Cardiac fibroblast (primary cell): ENCODE measurements around the gene LPP.

Experiments used
- DNase-seq, 2 donors: peaks; one replicate each; pipeline versions ENCODE4 v3.0.0 to v3.0.0-alpha.2; 2010; ENCODE audit warnings: low read depth in 2 of 2
- H3K4me3 ChIP-seq, 2 donors: replicated peaks in 1 of 2; 1 replicate in 1 of 2; 2 replicates in 1 of 2; pipeline ENCODE4 v1.5.1; 2011; ENCODE audit warnings: low read depth in 2 of 2, low read length in 2 of 2, mild to moderate bottlenecking in 2 of 2, moderate library complexity in 1 of 2
- TF ChIP-seq, protein P1 (sequence below): IDR thresholded peaks from one replicate; pipeline ENCODE4 v1.5.1; 2011; ENCODE audit warnings: low read depth, mild to moderate bottlenecking, low read length, inconsistent platforms

Gene LPP

DNA sequence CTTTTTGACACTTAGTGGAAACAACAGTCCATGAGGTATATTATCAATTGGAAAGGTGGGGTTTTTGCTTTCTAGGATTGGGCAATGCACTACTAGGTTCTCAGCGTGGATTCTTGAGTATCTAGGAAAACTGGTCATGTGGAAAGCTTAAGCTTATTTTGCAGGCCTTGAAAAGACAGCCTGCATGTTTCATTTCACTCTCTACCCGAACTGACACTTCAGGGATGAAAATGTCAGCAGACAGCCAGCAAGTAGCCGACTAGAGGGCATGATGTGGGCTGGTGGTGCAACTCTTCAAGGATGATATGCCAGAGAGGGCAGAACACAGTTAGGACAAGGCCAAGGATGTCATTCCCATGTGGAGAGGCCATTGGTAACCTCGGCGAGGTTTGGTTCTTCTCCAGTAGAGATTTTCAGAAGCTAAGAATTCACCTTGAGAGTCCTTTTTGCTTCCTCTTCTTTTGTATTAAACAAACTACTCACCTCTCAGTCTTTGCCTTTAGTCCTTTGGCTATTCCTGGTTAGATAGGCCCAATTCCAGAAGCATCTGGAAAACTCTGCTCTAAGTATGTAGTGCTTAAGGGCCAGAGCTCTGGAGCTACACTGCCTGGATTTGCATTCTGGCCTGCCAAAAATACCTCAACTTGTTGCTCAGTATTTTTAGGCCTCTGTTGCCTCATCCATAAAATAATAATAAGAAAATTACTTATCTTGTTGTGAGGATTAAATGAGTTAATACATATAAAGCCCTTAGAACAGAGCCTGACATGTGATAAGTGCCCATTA, 17.9 kb downstream of the LPP start:
- TF ChIP-seq, protein P1, sequence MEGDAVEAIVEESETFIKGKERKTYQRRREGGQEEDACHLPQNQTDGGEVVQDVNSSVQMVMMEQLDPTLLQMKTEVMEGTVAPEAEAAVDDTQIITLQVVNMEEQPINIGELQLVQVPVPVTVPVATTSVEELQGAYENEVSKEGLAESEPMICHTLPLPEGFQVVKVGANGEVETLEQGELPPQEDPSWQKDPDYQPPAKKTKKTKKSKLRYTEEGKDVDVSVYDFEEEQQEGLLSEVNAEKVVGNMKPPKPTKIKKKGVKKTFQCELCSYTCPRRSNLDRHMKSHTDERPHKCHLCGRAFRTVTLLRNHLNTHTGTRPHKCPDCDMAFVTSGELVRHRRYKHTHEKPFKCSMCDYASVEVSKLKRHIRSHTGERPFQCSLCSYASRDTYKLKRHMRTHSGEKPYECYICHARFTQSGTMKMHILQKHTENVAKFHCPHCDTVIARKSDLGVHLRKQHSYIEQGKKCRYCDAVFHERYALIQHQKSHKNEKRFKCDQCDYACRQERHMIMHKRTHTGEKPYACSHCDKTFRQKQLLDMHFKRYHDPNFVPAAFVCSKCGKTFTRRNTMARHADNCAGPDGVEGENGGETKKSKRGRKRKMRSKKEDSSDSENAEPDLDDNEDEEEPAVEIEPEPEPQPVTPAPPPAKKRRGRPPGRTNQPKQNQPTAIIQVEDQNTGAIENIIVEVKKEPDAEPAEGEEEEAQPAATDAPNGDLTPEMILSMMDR = no peak
- DNase-seq = no peak
- H3K4me3 ChIP-seq = no peak overlapping the region

DNA sequence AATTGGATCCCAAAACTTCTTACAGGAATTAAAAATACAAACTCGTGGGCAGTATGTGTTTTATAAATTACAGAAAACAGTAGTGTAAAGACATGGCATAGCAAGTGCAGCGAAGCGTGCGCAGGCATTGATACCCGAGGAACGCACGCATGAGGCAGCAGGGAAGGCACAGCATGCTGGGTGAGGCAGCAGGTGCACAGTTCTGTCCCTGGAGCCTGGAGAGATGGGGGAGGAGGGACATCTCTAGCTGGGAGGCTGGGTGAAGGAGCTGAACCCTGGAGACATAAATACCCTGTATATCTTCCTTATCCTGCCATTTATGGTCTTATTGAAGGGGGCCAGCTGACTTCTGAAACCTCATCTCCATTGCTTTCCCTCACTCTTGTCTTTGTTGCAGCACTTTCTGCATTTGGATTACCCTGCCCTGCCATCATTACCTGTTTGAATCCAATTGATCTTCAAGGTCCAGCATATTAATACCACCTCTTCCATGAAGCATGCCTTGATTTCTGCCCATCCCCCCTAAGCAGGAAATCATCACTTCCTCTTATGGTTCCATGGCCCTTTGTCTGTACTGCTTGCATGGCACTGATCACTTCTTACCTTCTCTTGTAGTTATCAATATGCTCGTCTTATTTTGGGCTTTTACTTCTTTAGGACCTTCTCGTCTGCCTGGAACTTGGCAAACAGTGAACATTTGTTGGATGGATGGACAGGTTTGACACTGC, 20.5 kb downstream of the LPP start:
- TF ChIP-seq, protein P1 = no peak
- H3K4me3 ChIP-seq = no peak overlapping the region
- DNase-seq = no peak

DNA sequence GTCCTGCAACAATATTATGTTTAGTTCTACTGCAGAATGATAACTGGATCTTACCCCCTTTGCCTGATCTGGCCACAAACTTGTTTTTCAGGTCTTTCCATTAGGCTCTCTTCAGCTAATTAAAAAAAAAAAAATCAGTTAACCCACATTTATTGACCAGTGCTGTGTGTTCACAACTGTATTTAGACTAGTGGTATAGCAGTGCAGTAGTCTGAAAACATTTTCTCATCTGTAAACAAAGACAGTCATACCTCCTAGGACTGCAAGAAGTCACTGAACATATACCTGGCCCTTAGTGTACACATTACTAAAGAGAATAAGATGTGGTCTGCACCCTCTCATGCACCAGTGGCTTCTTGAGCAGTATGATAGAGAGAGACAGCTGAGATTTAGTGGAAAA, 22.5 kb downstream of the LPP start:
- DNase-seq = no peak

DNA sequence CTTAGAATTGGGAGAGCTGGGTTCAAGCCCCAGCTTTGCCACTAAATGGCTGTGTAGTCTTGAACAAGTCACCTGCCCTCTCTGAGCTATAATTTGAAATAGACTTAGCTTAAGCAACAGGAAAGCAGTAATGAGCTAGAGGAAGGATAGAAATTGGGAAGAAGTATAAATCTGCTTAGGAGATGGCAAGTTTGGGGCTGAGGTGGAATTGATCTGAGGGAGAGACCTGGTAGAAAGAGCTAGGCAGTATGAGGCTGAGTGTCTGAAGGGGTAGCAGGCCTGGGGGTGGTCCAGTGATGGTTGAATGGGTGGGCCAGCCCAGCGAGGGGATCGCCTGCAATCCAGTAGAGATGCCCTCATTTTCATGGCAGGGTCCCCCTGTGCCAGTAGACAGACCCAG, 22.9 kb downstream of the LPP start:
- TF ChIP-seq, protein P1 = no peak
- H3K4me3 ChIP-seq = no peak overlapping the region
- DNase-seq = no peak

More for the DNA sequence above, 22.5 kb downstream of the LPP start:
- TF ChIP-seq, protein P1 = no peak
- no peak overlapping the region for H3K4me3 ChIP-seq

DNA sequence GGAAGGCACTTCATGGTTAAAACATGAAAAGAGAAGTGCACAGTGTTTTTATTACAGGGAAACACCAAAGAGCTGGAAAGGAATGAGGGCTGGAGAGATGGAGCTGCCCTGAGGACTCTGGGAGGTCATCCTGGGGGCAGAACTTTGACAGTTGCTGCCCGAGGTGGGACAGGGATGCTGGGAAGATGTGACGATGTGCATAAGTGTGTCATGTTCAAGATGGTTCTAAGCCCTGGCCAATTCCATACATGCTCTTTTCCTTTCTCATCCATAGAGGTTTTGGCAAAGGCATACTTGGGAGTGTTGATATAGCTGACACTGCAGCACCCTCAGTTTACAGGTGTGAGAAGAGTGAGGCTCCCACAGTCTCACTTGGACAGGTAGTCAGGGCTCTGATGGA, 23.8 kb downstream of the LPP start:
- no peak for DNase-seq
- TF ChIP-seq, protein P1 = no peak
- H3K4me3 ChIP-seq = no peak overlapping the region

DNA sequence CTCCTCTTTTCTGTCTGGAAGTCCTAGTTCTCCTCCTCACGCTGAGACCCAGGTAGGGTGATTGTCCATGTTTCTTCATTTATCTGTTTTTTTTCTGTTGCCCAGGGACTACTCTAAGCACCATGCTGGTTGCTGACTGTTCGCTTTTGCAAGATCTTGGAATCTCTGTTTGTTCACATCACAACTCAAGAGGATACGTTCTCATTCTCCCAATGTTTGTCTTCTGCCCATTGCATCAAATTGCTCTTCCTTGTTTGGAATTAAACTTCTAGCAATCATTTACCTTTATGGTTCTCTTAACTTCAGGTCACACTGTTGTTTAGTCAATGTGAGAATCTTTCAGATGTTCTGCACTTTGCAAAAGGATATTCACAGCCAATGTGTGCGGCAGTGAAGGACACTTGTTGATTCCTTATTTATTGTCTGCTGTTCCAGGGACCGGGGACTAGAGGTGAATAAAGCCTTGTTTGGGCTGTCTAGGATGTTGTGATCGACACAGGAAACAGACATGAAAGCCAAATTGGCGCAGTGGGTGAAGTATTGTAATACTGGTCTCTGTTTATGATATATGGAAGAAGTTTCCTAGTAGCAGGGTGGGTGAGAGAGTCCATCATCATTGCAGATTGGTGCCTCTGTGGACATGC, 24.5 kb downstream of the LPP start:
- DNase-seq = no peak
- no peak overlapping the region for H3K4me3 ChIP-seq
- TF ChIP-seq, protein P1 = no peak
